Measurements from ENCODE around the gene RARB. TPM values are rescaled to one million over a fixed set of nuclear protein-coding genes. Genes with fewer than 3 reads are reported as not detected.

RARB gene
- total RNA-seq, 4 donors from 2014 or later = 0.34 to 1.6 (median 1.0) TPM

- no peak for TF ChIP-seq CTCF (IDR thresholded peaks at IDR 0.05; ENCODE audit: low read depth)
Measured at GRCh38 chr3:25386686-25387255, 41.3 kb upstream of the RARB start.

- no peak for TF ChIP-seq CTCF (IDR thresholded peaks at IDR 0.05; ENCODE audit: low read depth)
Measured at GRCh38 chr3:25390605-25391004, 37.5 kb upstream of the RARB start.

GRCh38 chr3:25396251-25396650, 31.8 kb upstream of the RARB start:
- TF ChIP-seq CTCF (IDR thresholded peaks at IDR 0.05; ENCODE audit: low read depth) = no peak

- TF ChIP-seq CTCF (IDR thresholded peaks at IDR 0.05; ENCODE audit: low read depth) = no peak
Measured at GRCh38 chr3:25396686-25397085, 31.4 kb upstream of the RARB start.

GRCh38 chr3:25397150-25397549, 30.9 kb upstream of the RARB start:
- no peak for TF ChIP-seq CTCF (IDR thresholded peaks at IDR 0.05; ENCODE audit: low read depth)

- no peak for TF ChIP-seq CTCF (IDR thresholded peaks at IDR 0.05; ENCODE audit: low read depth)
Measured at GRCh38 chr3:25400587-25400986, 27.5 kb upstream of the RARB start.

- no peak for TF ChIP-seq CTCF (IDR thresholded peaks at IDR 0.05; ENCODE audit: low read depth)
Measured at GRCh38 chr3:25403968-25404367, 24.1 kb upstream of the RARB start.

All from subcutaneous adipose tissue (tissue), 4 donors.